Retinal pigment epithelial cell (primary cell): ENCODE results near the gene CST6.

Experiments used
- DNase-seq: peaks from one replicate; pipeline ENCODE4 v3.0.0-alpha.2; 2010; ENCODE audit warnings: low read depth
- H3K4me3 ChIP-seq: 2 replicates; pipeline ENCODE4 v1.5.1; 2011; ENCODE audit warnings: mild to moderate bottlenecking, low read length, control low read depth, moderate library complexity
- CTCF ChIP-seq: conservative IDR thresholded peaks from 2 replicates; pipeline ENCODE4 v1.5.1; 2011; ENCODE audit warnings: low read depth, low read length, control low read depth, inconsistent platforms

CST6 gene

GRCh38 chr11:66011785-66012303 is at the start of gene CST6:
Gene CST6, plus strand, starts transcription at chr11:66012008. Its CDS starts 37 bp downstream, at chr11:66012045.
- no peak for DNase-seq
- no peak for TF ChIP-seq CTCF
- no peak within 1 kb of the TSS for H3K4me3 ChIP-seq

- H3K4me3 ChIP-seq = peak overlapping the region; percentile 87
- no peak for DNase-seq
- TF ChIP-seq CTCF = no peak
Measured at GRCh38 chr11:65962141-65962564, 49.7 kb upstream of the CST6 start.

- no peak for DNase-seq
- H3K4me3 ChIP-seq = no peak overlapping the region
- no peak for TF ChIP-seq CTCF
Measured at GRCh38 chr11:65964906-65965305, 46.9 kb upstream of the CST6 start.

GRCh38 chr11:65965986-65966762 is 45.6 kb upstream of the CST6 start:
- no peak for DNase-seq
- H3K4me3 ChIP-seq = no peak overlapping the region
- TF ChIP-seq CTCF = no peak

GRCh38 chr11:65967329-65967934 is 44.4 kb upstream of the CST6 start:
- TF ChIP-seq CTCF = no peak
- no peak for DNase-seq
- H3K4me3 ChIP-seq = no peak overlapping the region

- TF ChIP-seq CTCF = no peak
- no peak overlapping the region for H3K4me3 ChIP-seq
Measured at GRCh38 chr11:65968600-65969482, 43.0 kb upstream of the CST6 start.

More at GRCh38 chr11:65968600-65969482, 43.0 kb upstream of the CST6 start:
- DNase-seq = no peak
